SK-N-SH (cell line): ENCODE measurements around the gene CGAS. TPM values are rescaled to one million over a fixed set of nuclear protein-coding genes. Genes with fewer than 3 reads are reported as not detected.

Source experiments
- CTCF ChIA-PET: fragments of 300-600, 350-600 bp; formaldehyde crosslinking; extraction: SDS; loops from one replicate; lab custom pipeline; 2021; lab: Yijun Ruan, JAX
- POLR2A ChIA-PET: fragments of 350-600 bp; sonication (Branson Sonifier 250); formaldehyde crosslinking; extraction: SDS; loops from one replicate; lab custom pipeline; 2020; ENCODE audit warnings: antibody characterized with exemption, inconsistent platforms; lab: Yijun Ruan, JAX
- DNase-seq: peaks from one replicate; pipeline ENCODE4 v3.0.0; 2012
- H2AFZ ChIP-seq: fragments of 200-600 bp; sonication (generic); 2 replicates; pipeline ENCODE4 v1.8.1; 2016; ENCODE audit warnings: antibody characterized with exemption, mild to moderate bottlenecking, low read depth
- H3F3A ChIP-seq: fragments of 200-600 bp; sonication (generic); replicated peaks from 2 replicates; pipeline ENCODE3; 2016; ENCODE audit warnings: antibody characterized with exemption, mild to moderate bottlenecking; ENCODE audit not compliant: insufficient read depth
- H3K27ac ChIP-seq, 2 experiments: fragments of 200-500 bp in 1 of 2; fragments of 200-600 bp in 1 of 2; sonication (Bioruptor generic) in 1 of 2; sonication (generic), shearing (Covaris generic) in 1 of 2; 2 replicates each; pipeline versions ENCODE4 v1.5.1 to v1.6.1; 2014 to 2016; ENCODE audit warnings: low read depth in 2 of 2, inconsistent platforms in 1 of 2, low read length in 1 of 2, mild to moderate bottlenecking in 1 of 2, mixed read lengths in 1 of 2
- H3K27me3 ChIP-seq: fragments of 200-600 bp; sonication (generic), shearing (Covaris generic); 2 replicates; pipeline ENCODE4 v1.6.1; 2016; ENCODE audit warnings: mixed run types; ENCODE audit not compliant: insufficient read depth
- H3K36me3 ChIP-seq, 2 experiments: fragments of 200-500 bp in 1 of 2; fragments of 200-600 bp in 1 of 2; sonication (Bioruptor generic) in 1 of 2; sonication (generic) in 1 of 2; replicated peaks in 1 of 2; 2 replicates each; pipeline versions ENCODE3 to v1.5.1; 2014 to 2016; ENCODE audit warnings: low read length in 1 of 2, mild to moderate bottlenecking in 1 of 2; ENCODE audit not compliant: insufficient read depth in 2 of 2, control insufficient read depth in 1 of 2
- H3K4me1 ChIP-seq, 2 experiments: fragments of 200-500 bp in 1 of 2; fragments of 200-600 bp in 1 of 2; sonication (Bioruptor generic) in 1 of 2; sonication (generic), shearing (Covaris generic) in 1 of 2; 2 replicates each; pipeline versions ENCODE4 v1.5.1 to v1.6.1; 2014 to 2016; ENCODE audit warnings: low read depth in 1 of 2, low read length in 1 of 2, mixed run types in 1 of 2; ENCODE audit not compliant: insufficient read depth in 2 of 2, control insufficient read depth in 1 of 2
- H3K4me2 ChIP-seq: fragments of 200-600 bp; sonication (generic), shearing (Covaris generic); 2 replicates; pipeline ENCODE4 v1.6.1; 2017; ENCODE audit warnings: mixed run types
- H3K4me3 ChIP-seq, 2 experiments: fragments of 200-500 bp in 1 of 2; fragments of 200-600 bp in 1 of 2; sonication (Bioruptor generic) in 1 of 2; sonication (generic), shearing (Covaris generic) in 1 of 2; 2 replicates each; pipeline versions ENCODE4 v1.5.1 to v1.8.1; 2014 to 2016; ENCODE audit warnings: low read depth in 2 of 2, inconsistent platforms in 1 of 2, low read length in 1 of 2, mild to moderate bottlenecking in 1 of 2, mixed read lengths in 1 of 2, moderate library complexity in 1 of 2
- H3K79me2 ChIP-seq: fragments of 200-600 bp; sonication (generic); 2 replicates; pipeline ENCODE4 v1.8.1; 2017; ENCODE audit warnings: mild to moderate bottlenecking; ENCODE audit not compliant: insufficient read depth
- H3K9ac ChIP-seq: fragments of 200-600 bp; sonication (generic); 2 replicates; pipeline ENCODE4 v1.6.1; 2017; ENCODE audit warnings: mixed run types
- H3K9me2 ChIP-seq: fragments of 200-600 bp; sonication (generic); 2 replicates; pipeline ENCODE4 v1.6.1; 2017; ENCODE audit warnings: mixed run types
- H3K9me3 ChIP-seq: fragments of 200-600 bp; sonication (generic); 2 replicates; pipeline ENCODE4 v1.6.1; 2017; ENCODE audit warnings: mixed run types, mild to moderate bottlenecking, moderate library complexity
- H4K20me1 ChIP-seq: fragments of 200-600 bp; sonication (generic); 2 replicates; pipeline ENCODE4 v1.6.1; 2017; ENCODE audit warnings: mild to moderate bottlenecking, mixed run types; ENCODE audit not compliant: insufficient read depth
- CTCF ChIP-seq: fragments of 200-600 bp; sonication (generic); IDR thresholded peaks from 2 replicates; pipeline ENCODE4 v1.6.1; 2017; ENCODE audit warnings: antibody characterized with exemption, mild to moderate bottlenecking, moderate library complexity
- ELF1 ChIP-seq: IDR thresholded peaks from 2 replicates; pipeline ENCODE4 v1.4.0; 2012
- FOSL2 ChIP-seq: IDR thresholded peaks from 2 replicates; pipeline ENCODE4 v1.4.0; 2012; ENCODE audit warnings: low read depth, mild to moderate bottlenecking, moderate library complexity, borderline replicate concordance
- GABPA ChIP-seq: IDR thresholded peaks from 2 replicates; pipeline ENCODE4 v1.4.0; 2012; ENCODE audit warnings: low read depth, mild to moderate bottlenecking
- MEF2A ChIP-seq: IDR thresholded peaks from 2 replicates; pipeline ENCODE4 v1.4.0; 2012; ENCODE audit warnings: low read depth, borderline replicate concordance
- MXI1 ChIP-seq: IDR thresholded peaks from 2 replicates; pipeline ENCODE4 v1.6.1; 2012; ENCODE audit warnings: mild to moderate bottlenecking, low read depth, low read length, improper control_type of control experiment
- PBX3 ChIP-seq: IDR thresholded peaks from 2 replicates; pipeline ENCODE4; 2012
- RAD21 ChIP-seq: IDR thresholded peaks from 2 replicates; pipeline ENCODE4 v1.6.1; 2012; ENCODE audit warnings: mild to moderate bottlenecking, low read length
- RCOR1 ChIP-seq: fragments of 150-350 bp; IDR thresholded peaks from 2 replicates; pipeline ENCODE4 v1.6.1; 2017; ENCODE audit warnings: antibody characterized with exemption, low read length
- REST ChIP-seq: IDR thresholded peaks from 2 replicates; pipeline ENCODE4 v1.6.1; 2012; ENCODE audit warnings: mild to moderate bottlenecking, low read depth, low read length, moderate library complexity
- RFX5 ChIP-seq: IDR thresholded peaks from 2 replicates; pipeline ENCODE4 v1.6.1; 2012; ENCODE audit warnings: mild to moderate bottlenecking, improper control_type of control experiment, low read length
- SIN3A ChIP-seq: IDR thresholded peaks from 2 replicates; pipeline ENCODE4 v1.6.1; 2012; ENCODE audit warnings: low read depth, mild to moderate bottlenecking, low read length, moderate library complexity, borderline replicate concordance
- SMC3 ChIP-seq: IDR thresholded peaks from 2 replicates; pipeline ENCODE4 v1.6.1; 2012; ENCODE audit warnings: low read depth, low read length, improper control_type of control experiment
- TAF1 ChIP-seq: IDR thresholded peaks from 2 replicates; pipeline ENCODE4 v1.6.1; 2012; ENCODE audit warnings: low read depth, mild to moderate bottlenecking, low read length, moderate library complexity, borderline replicate concordance
- TCF12 ChIP-seq: IDR thresholded peaks from 2 replicates; pipeline ENCODE4 v1.4.0; 2012
- TEAD4 ChIP-seq: IDR thresholded peaks from 2 replicates; pipeline ENCODE4 v1.4.0; 2012; ENCODE audit warnings: mild to moderate bottlenecking, borderline replicate concordance; ENCODE audit not compliant: insufficient read depth
- USF1 ChIP-seq: IDR thresholded peaks from 2 replicates; pipeline ENCODE4 v1.4.0; 2012; ENCODE audit warnings: low read depth, borderline replicate concordance
- ZBTB33 ChIP-seq: IDR thresholded peaks from 2 replicates; pipeline ENCODE4 v1.4.0; 2012; ENCODE audit warnings: low read depth, borderline replicate concordance
- WGBS: methylation state at CpG from one replicate; pipeline ENCODE4 v1.1.6; 2017; ENCODE audit warnings: low lambda C conversion rate; 5-methylcytosine and 5-hydroxymethylcytosine counted together
- polyA plus RNA-seq, 3 experiments: library from polyadenylated mRNA; depleted of rRNA; stranded (reverse); fragments of >200 nt; gene quantifications; 2 replicates each; pipeline ENCODE4 v1.2.3, GENCODE V29; 2012

Gene CGAS
- polyA plus RNA-seq, 1 of the 3 experiments (the other 2 are of a cell fraction) = 0.02 TPM

GRCh38 chr6:73481969-73482368 lies 29.9 kb upstream of the CGAS start (continued):
- no peak for TF ChIP-seq REST
- TF ChIP-seq RFX5 = no peak

- no peak overlapping the region for H3K4me3 ChIP-seq
- POLR2A ChIA-PET = no interaction called here
Measured at GRCh38 chr6:73477407-73477806, 25.3 kb upstream of the CGAS start.

GRCh38 chr6:73476723-73477122 lies 24.6 kb upstream of the CGAS start:
- Histone ChIP-seq H3K36me3 (peaks cover 7 to 45% of the 10 kb centered on the region in 2 experiments), H4K20me1 (no peaks in the 10 kb centered on the region), H3K9me3 (no peaks in the 10 kb centered on the region), H3K9me2 (no peaks in the 10 kb centered on the region), H3F3A (no peaks in the 10 kb centered on the region), H3K27me3 (no peaks in the 10 kb centered on the region), H3K79me2 (no peaks in the 10 kb centered on the region; the same call in 1 of the 2 replicates), H3K4me3 (no peak overlapping the region), H3K9ac (no peak overlapping the region), H3K4me2 (no peak overlapping the region), H3K27ac (no peak overlapping the region), H2AFZ (no peak overlapping the region), H3K4me1 (no peaks in the 10 kb centered on the region)
- ChIA-PET CTCF (no interaction called here), POLR2A (no interaction called here)
- 96% methylated on average over 10 of the region's 10 CpGs for WGBS
- no peak for DNase-seq
- TF ChIP-seq FOSL2 (no peak), ZBTB33 (no peak), ELF1 (no peak), SMC3 (no peak), RAD21 (no peak), TEAD4 (no peak), SIN3A (no peak), MEF2A (no peak), MXI1 (no peak), USF1 (no peak), PBX3 (no peak), RCOR1 (no peak), CTCF (no peak), TCF12 (no peak)

More at GRCh38 chr6:73477407-73477806, 25.3 kb upstream of the CGAS start:
- no peaks in the 10 kb centered on the region for H3K4me1 ChIP-seq
- DNase-seq = no peak
- H4K20me1 ChIP-seq = no peaks in the 10 kb centered on the region
- TF ChIP-seq MXI1 (no peak), SMC3 (no peak), RCOR1 (no peak), GABPA (no peak), TAF1 (no peak)
- no peaks in the 10 kb centered on the region for H3K9me3 ChIP-seq
- H3K27ac ChIP-seq = no peak overlapping the region
- no peaks in the 10 kb centered on the region for H3K9me2 ChIP-seq
- CTCF ChIA-PET = interaction anchor here (0.9 kb wide), 1 partner anchor 16 kb away, joined by 4 read pairs; the partner anchor contains the start of gene MTO1
- peaks cover 14 to 43% of the 10 kb centered on the region in 2 experiments for H3K36me3 ChIP-seq
- no peak overlapping the region for H2AFZ ChIP-seq
- H3K4me2 ChIP-seq = no peak overlapping the region
- no peaks in the 10 kb centered on the region for H3F3A ChIP-seq
- H3K9ac ChIP-seq = no peak overlapping the region
- H3K27me3 ChIP-seq = no peaks in the 10 kb centered on the region
- 94% methylated on average over 4 of the region's 4 CpGs for WGBS
- H3K79me2 ChIP-seq = no peaks in the 10 kb centered on the region
